ENCODE measurements around the gene SESN3. TPM values are rescaled to one million over a fixed set of nuclear protein-coding genes. Genes with fewer than 3 reads are reported as not detected.

SESN3 gene
- total RNA-seq, 1 donor from 2014 or later, result 28.2 TPM

DNA sequence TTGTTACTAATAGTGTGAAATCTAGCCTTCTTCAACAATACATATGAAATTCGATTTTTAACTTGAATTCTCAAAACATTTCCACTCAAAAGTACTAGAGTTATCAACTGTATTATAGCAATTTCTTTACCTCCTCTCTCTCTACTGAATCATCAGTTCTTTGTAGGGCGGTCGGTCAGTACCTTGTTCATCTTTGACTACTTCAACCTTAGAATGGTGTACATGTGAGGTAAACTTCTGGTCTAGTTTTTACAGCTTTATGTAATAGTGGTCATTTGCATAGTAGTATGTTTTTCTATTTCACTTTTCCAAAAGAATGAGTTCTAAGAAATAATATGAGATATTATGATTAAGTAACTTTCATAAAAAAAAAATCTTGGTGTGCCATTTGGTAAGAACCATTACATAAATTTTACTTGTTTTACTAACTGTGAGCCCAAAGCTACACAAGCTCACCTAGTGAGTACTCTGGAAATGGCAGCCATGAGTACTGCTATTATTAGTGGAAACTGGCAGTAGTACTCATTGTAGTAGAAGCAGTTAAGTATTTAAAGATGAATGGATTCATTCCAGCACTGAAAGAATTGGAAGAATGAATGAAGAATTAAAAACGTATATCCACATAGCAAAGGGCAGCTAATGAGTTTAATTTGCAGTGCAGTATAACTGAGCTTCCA is 30.1 kb downstream of the SESN3 start:
- no peaks in the 10 kb centered on the region for H3K36me3 ChIP-seq
- no peak overlapping the region for H3K4me3 ChIP-seq
- intact Hi-C loops (cut with DNase I), result no loop called here
- H3K4me1 ChIP-seq, result peaks cover 5% of the 10 kb centered on the region
- no peak for DNase-seq (ENCODE audit: extremely low spot score in 2 of 2)
- no peak overlapping the region for H3K27ac ChIP-seq
- TF ChIP-seq POLR2AphosphoS5 (IDR thresholded peaks at IDR 0.05; ENCODE audit: insufficient read depth in 1 of 2, low read depth in 1 of 2) (no peak), CTCF (IDR thresholded peaks at IDR 0.05) (no peak), POLR2A (IDR thresholded peaks at IDR 0.05) (no peak)
- no peaks in the 10 kb centered on the region for H3K27me3 ChIP-seq
- H3K9me3 ChIP-seq, result no peaks in the 10 kb centered on the region

DNA sequence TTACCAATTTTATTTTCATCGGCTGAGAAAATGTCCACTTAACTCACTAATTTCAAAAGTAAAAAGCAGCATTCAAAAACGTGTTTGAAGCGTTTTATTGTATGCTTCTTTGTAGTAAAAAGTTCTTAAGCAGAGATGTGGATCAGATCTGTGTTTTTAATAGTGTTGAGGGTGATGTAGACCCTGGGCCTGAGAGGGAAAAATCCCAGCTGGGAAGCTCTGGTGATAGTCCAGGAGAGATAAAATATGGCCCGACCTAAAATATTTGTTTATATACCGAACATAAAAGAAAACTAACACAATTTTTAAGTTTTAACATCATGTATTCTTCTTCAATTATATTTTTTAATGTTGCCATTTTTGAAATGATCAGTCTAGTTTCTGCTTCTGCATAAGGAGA is 35.2 kb downstream of the SESN3 start:
- H3K9me3 ChIP-seq, result no peaks in the 10 kb centered on the region
- H3K36me3 ChIP-seq, result peaks cover 0 to 9% of the 10 kb centered on the region in 2 donors
- no peak overlapping the region for H3K4me3 ChIP-seq
- H3K27ac ChIP-seq, result no peak overlapping the region
- no peaks in the 10 kb centered on the region for H3K27me3 ChIP-seq
- H3K4me1 ChIP-seq, result peaks cover 9% of the 10 kb centered on the region
- intact Hi-C loops (cut with DNase I), result no loop called here
- TF ChIP-seq POLR2A (IDR thresholded peaks at IDR 0.05) (no peak), CTCF (IDR thresholded peaks at IDR 0.05) (no peak), POLR2AphosphoS5 (IDR thresholded peaks at IDR 0.05; ENCODE audit: insufficient read depth in 1 of 2, low read depth in 1 of 2) (no peak)
- no peak for DNase-seq (ENCODE audit: extremely low spot score in 2 of 2)

GRCh38 chr11:95193541-95193940 is 37.5 kb downstream of the SESN3 start:
- Histone ChIP-seq H3K27ac (no peak overlapping the region), H3K4me3 (no peak overlapping the region), H3K9me3 (no peaks in the 10 kb centered on the region), H3K36me3 (peaks cover 0 to 10% of the 10 kb centered on the region in 2 donors), H3K4me1 (peaks cover 9% of the 10 kb centered on the region), H3K27me3 (no peaks in the 10 kb centered on the region)
- intact Hi-C loops (cut with DNase I), result no loop called here
- no peak for TF ChIP-seq CTCF (IDR thresholded peaks at IDR 0.05)
- no peak for TF ChIP-seq POLR2AphosphoS5 (IDR thresholded peaks at IDR 0.05; ENCODE audit: insufficient read depth in 1 of 2, low read depth in 1 of 2)
- TF ChIP-seq POLR2A (IDR thresholded peaks at IDR 0.05), result no peak
- no peak for DNase-seq (ENCODE audit: extremely low spot score in 2 of 2)

DNA sequence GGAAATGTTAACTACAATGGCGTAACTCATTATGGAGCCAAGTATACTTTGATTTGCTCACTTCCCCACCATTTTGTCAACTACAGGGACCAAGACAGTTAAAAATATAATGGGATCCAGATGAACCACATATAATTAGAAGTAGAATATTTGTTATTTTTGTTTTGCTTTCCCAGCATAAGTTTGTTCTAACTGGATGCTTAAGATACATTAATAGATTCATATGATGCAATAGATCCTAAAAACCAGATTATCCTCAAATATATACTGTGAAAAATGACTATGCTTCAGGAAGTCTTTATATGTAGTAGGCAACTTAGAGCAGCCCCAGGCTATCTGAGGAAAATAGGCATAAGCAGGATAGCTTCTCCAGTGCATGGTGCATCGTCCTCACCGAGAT is 38.3 kb downstream of the SESN3 start:
- no peak for DNase-seq (ENCODE audit: extremely low spot score in 2 of 2)
- intact Hi-C loops (cut with DNase I), result no loop called here
- Histone ChIP-seq H3K4me3 (no peak overlapping the region), H3K4me1 (peaks cover 9% of the 10 kb centered on the region), H3K9me3 (no peaks in the 10 kb centered on the region), H3K27me3 (no peaks in the 10 kb centered on the region), H3K27ac (no peak overlapping the region), H3K36me3 (peaks cover 0 to 10% of the 10 kb centered on the region in 2 donors)
- no peak for TF ChIP-seq POLR2AphosphoS5 (IDR thresholded peaks at IDR 0.05; ENCODE audit: insufficient read depth in 1 of 2, low read depth in 1 of 2)
- no peak for TF ChIP-seq CTCF (IDR thresholded peaks at IDR 0.05)
- TF ChIP-seq POLR2A (IDR thresholded peaks at IDR 0.05), result no peak

- TF ChIP-seq POLR2AphosphoS5 (IDR thresholded peaks at IDR 0.05; ENCODE audit: insufficient read depth in 1 of 2, low read depth in 1 of 2) (no peak), POLR2A (IDR thresholded peaks at IDR 0.05) (no peak), CTCF (IDR thresholded peaks at IDR 0.05) (no peak)
- intact Hi-C loops (cut with DNase I), result no loop called here
- Histone ChIP-seq H3K4me3 (no peak overlapping the region), H3K4me1 (peaks cover 9% of the 10 kb centered on the region), H3K27ac (no peak overlapping the region), H3K9me3 (no peaks in the 10 kb centered on the region), H3K27me3 (no peaks in the 10 kb centered on the region), H3K36me3 (peaks cover 0 to 22% of the 10 kb centered on the region in 2 donors)
- no peak for DNase-seq (ENCODE audit: extremely low spot score in 2 of 2)
Observed at GRCh38 chr11:95187723-95188122, 43.3 kb downstream of the SESN3 start.

Measured in vagina (tissue), 2 donors.